ENCODE data around the gene EIF3F. TPM values are rescaled to one million over a fixed set of nuclear protein-coding genes. Genes with fewer than 3 reads are reported as not detected.

The EIF3F gene
- total and polyA plus RNA-seq, 2 of the 13 experiments (the other 11 are each of a cell fraction or from before 2014, with no cell fraction given) = 109 to 191 TPM

- in situ Hi-C loops (cut with HindIII; ENCODE audit: extremely low pct_ligation_motif_present, low pct_unique_long_range_greater_than_20kb) (no loop called here), intact Hi-C loops (cut with micrococcal nuclease; ENCODE audit: unreplicated experiment) (no loop called here)
- Histone ChIP-seq H2AFZ (ENCODE audit: low read length) (no peak overlapping the region), H3K79me2 (ENCODE audit: insufficient read depth, low read length) (no peaks in the 10 kb centered on the region), H4K20me1 (ENCODE audit: insufficient read depth, low read length) (no peaks in the 10 kb centered on the region), H3K9ac (ENCODE audit: insufficient read depth, low read depth, low read length) (no peak overlapping the region), H3K27me3 (ENCODE audit: control insufficient read depth in 1 of 2, insufficient read depth in 2 of 2, low read length in 2 of 2) (peaks cover 0 to 35% of the 10 kb centered on the region in 2 experiments; a peak in 4 of 5 replicates), H3K27ac (ENCODE audit: extremely low read length, insufficient read depth, low read length) (no peak overlapping the region), H3K36me3 (replicated peaks in 1 of 2; ENCODE audit: control insufficient read depth in 1 of 2, insufficient read depth in 2 of 2, low read length in 2 of 2) (no peaks in the 10 kb centered on the region), H3K4me1 (ENCODE audit: insufficient read depth, low read length) (no peaks in the 10 kb centered on the region), H3K9me3 (ENCODE audit: low read length) (no peaks in the 10 kb centered on the region), H3K4me3 (replicated peaks in 1 of 3; ENCODE audit: insufficient read depth in 1 of 3, low read depth in 2 of 3, low read length in 3 of 3) (no peak overlapping the region), H3K4me2 (ENCODE audit: low read depth, low read length) (no peak overlapping the region)
- ATAC-seq (no peak), FAIRE-seq (no peak), DNase-seq (ENCODE audit: low spot score) (no peak)
- 36% methylated on average over 8 of the region's 11 CpGs for WGBS (ENCODE audit: low lambda C conversion rate)
- ChIA-PET POLR2A (no interaction called here), CTCF (ENCODE audit: low intra/inter-chr PET ratio, low total read pairs) (interaction anchor here (1.3 kb wide), 1 partner anchor 64 kb away, joined by 4 read pairs; no protein-coding TSS in a partner anchor)
- BruUV-seq (replicated peaks) = no TSS peak
- TF ChIP-seq FOXM1 (CRISPR knock-in tag; IDR thresholded peaks at IDR 0.05) (no peak), NFE2 (CRISPR knock-in tag; IDR thresholded peaks at IDR 0.05) (no peak), ZNF703 (CRISPR knock-in tag; IDR thresholded peaks at IDR 0.05; ENCODE audit: borderline replicate concordance) (no peak), PPARG (CRISPR knock-in tag; conservative IDR thresholded peaks at IDR 0.05) (no peak), ZNF263 (CRISPR knock-in tag; IDR thresholded peaks at IDR 0.05) (no peak), TEAD3 (CRISPR knock-in tag; optimal IDR thresholded peaks at IDR 0.05; ENCODE audit: borderline replicate concordance) (no peak), ZNF138 (CRISPR knock-in tag; IDR thresholded peaks at IDR 0.05; ENCODE audit: low read depth) (no peak), SAFB2 (CRISPR knock-in tag; IDR thresholded peaks at IDR 0.05; ENCODE audit: borderline replicate concordance, low read depth) (no peak), SMARCC2 (IDR thresholded peaks at IDR 0.05) (no peak), GPN1 (CRISPR knock-in tag; IDR thresholded peaks at IDR 0.05; ENCODE audit: borderline replicate concordance) (no peak), ZNF326 (CRISPR knock-in tag; IDR thresholded peaks at IDR 0.05; ENCODE audit: borderline replicate concordance) (no peak), ZNF367 (CRISPR knock-in tag; IDR thresholded peaks at IDR 0.05; ENCODE audit: borderline replicate concordance) (no peak)
- TF ChIP-seq, protein P1, sequence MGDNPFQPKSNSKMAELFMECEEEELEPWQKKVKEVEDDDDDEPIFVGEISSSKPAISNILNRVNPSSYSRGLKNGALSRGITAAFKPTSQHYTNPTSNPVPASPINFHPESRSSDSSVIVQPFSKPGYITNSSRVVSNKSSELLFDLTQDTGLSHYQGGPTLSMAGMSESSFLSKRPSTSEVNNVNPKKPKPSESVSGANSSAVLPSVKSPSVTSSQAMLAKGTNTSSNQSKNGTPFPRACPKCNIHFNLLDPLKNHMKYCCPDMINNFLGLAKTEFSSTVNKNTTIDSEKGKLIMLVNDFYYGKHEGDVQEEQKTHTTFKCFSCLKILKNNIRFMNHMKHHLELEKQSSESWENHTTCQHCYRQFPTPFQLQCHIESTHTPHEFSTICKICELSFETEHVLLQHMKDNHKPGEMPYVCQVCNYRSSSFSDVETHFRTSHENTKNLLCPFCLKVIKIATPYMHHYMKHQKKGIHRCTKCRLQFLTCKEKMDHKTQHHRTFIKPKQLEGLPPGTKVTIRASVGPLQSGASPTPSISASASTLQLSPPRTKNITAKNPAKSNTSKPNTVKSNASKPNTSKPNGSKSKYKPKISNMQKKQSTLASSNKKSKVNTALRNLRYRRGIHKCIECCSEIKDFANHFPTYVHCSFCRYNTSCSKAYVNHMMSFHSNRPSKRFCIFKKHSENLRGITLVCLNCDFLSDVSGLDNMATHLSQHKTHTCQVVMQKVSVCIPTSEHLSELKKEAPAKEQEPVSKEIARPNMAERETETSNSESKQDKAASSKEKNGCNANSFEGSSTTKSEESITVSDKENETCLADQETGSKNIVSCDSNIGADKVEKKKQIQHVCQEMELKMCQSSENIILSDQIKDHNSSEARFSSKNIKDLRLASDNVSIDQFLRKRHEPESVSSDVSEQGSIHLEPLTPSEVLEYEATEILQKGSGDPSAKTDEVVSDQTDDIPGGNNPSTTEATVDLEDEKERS (CRISPR knock-in tag; IDR thresholded peaks at IDR 0.05) = no peak
- TF ChIP-seq, protein P2, sequence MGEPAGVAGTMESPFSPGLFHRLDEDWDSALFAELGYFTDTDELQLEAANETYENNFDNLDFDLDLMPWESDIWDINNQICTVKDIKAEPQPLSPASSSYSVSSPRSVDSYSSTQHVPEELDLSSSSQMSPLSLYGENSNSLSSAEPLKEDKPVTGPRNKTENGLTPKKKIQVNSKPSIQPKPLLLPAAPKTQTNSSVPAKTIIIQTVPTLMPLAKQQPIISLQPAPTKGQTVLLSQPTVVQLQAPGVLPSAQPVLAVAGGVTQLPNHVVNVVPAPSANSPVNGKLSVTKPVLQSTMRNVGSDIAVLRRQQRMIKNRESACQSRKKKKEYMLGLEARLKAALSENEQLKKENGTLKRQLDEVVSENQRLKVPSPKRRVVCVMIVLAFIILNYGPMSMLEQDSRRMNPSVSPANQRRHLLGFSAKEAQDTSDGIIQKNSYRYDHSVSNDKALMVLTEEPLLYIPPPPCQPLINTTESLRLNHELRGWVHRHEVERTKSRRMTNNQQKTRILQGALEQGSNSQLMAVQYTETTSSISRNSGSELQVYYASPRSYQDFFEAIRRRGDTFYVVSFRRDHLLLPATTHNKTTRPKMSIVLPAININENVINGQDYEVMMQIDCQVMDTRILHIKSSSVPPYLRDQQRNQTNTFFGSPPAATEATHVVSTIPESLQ (CRISPR knock-in tag; conservative IDR thresholded peaks at IDR 0.05) = no peak
- TF ChIP-seq, protein P3, sequence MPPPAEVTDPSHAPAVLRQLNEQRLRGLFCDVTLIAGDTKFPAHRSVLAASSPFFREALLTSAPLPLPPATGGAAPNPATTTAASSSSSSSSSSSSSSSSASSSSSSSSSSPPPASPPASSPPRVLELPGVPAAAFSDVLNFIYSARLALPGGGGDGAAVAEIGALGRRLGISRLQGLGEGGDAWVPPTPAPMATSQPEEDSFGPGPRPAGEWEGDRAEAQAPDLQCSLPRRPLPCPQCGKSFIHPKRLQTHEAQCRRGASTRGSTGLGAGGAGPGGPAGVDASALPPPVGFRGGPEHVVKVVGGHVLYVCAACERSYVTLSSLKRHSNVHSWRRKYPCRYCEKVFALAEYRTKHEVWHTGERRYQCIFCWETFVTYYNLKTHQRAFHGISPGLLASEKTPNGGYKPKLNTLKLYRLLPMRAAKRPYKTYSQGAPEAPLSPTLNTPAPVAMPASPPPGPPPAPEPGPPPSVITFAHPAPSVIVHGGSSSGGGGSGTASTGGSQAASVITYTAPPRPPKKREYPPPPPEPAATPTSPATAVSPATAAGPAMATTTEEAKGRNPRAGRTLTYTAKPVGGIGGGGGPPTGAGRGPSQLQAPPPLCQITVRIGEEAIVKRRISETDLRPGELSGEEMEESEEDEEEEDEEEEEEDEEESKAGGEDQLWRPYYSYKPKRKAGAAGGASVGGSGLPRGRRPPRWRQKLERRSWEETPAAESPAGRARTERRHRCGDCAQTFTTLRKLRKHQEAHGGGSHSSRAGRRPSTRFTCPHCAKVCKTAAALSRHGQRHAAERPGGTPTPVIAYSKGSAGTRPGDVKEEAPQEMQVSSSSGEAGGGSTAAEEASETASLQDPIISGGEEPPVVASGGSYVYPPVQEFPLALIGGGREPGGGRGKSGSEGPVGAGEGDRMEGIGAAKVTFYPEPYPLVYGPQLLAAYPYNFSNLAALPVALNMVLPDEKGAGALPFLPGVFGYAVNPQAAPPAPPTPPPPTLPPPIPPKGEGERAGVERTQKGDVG (CRISPR knock-in tag; IDR thresholded peaks at IDR 0.05; ENCODE audit: borderline replicate concordance) = no peak
Measured at GRCh38 chr11:8035200-8035855, 48.2 kb downstream of the EIF3F start.

Measured in HepG2 (cell line).